K562 (cell line): ENCODE measurements around the gene C1QBP. TPM values are rescaled to one million over a fixed set of nuclear protein-coding genes. Genes with fewer than 3 reads are reported as not detected.

Source experiments
- ATAC-seq: fragments of 200-7000 bp; cut with Tn5 transposase; 3 replicates; pipeline ENCODE4 v1.9.1; 2020; ENCODE audit warnings: moderate library complexity
- BruUV-seq: library from RNA; stranded (reverse); fragments of 400-500 nt; replicated peaks from 2 replicates; lab custom pipeline; 2021; lab: Mats Ljungman, UMichigan
- CTCF ChIA-PET: fragments of 300-600 bp; formaldehyde crosslinking; extraction: SDS; loops from one replicate; lab custom pipeline; 2021; ENCODE audit warnings: low intra/inter-chr PET ratio; lab: Yijun Ruan, JAX
- POLR2A ChIA-PET: fragments of 300-600, 350-650 bp; sonication (Branson Sonifier 250); formaldehyde crosslinking; extraction: SDS; loops from one replicate; lab custom pipeline; 2021; ENCODE audit warnings: antibody characterized with exemption, inconsistent platforms; lab: Yijun Ruan, JAX
- DNase-seq, 4 experiments: peaks; one replicate each; pipeline versions ENCODE4 v3.0.0 to v3.0.0-alpha.2; 2011 to 2018; ENCODE audit warnings: low spot score in 3 of 4, mixed read lengths in 3 of 4; ENCODE audit errors: extremely low read depth in 1 of 4
- FAIRE-seq: peaks from 2 replicates; lab custom pipeline; 2011; peaks lifted over from hg19 to GRCh38; lab: Jason Lieb, UNC
- H2AFZ ChIP-seq: 2 replicates; pipeline ENCODE4 v1.6.0; 2011; ENCODE audit warnings: low read depth, low read length, control low read depth, inconsistent platforms
- H3K27ac ChIP-seq: fragments of 200-600 bp; 3 replicates; pipeline ENCODE4 v1.8.0; 2011; ENCODE audit warnings: low read depth, mild to moderate bottlenecking, control low read depth, inconsistent platforms, low read length, moderate library complexity, mixed read lengths; ENCODE audit errors: extremely low read depth
- H3K27me3 ChIP-seq, 2 experiments: fragments of 300-600 bp in 1 of 2; 2 replicates in 1 of 2; 3 replicates in 1 of 2; pipeline versions ENCODE4 v1.6.0 to v1.8.0; 2011; ENCODE audit warnings: inconsistent platforms in 2 of 2, low read length in 2 of 2, mild to moderate bottlenecking in 1 of 2, mixed read lengths in 1 of 2, moderate library complexity in 1 of 2; ENCODE audit not compliant: control insufficient read depth in 2 of 2, insufficient read depth in 2 of 2
- H3K36me3 ChIP-seq: fragments of 300-600 bp; 3 replicates; pipeline ENCODE4 v1.8.0; 2011; ENCODE audit warnings: mild to moderate bottlenecking, low read length, inconsistent platforms; ENCODE audit not compliant: control insufficient read depth, insufficient read depth
- H3K4me1 ChIP-seq, 2 experiments: fragments of 200-600 bp in 1 of 2; replicated peaks in 1 of 2; 2 replicates in 1 of 2; 3 replicates in 1 of 2; pipeline versions ENCODE4 v1.5.1 to v1.8.0; 2011; ENCODE audit warnings: inconsistent platforms in 2 of 2, low read length in 2 of 2, mild to moderate bottlenecking in 1 of 2, mixed read lengths in 1 of 2, moderate library complexity in 1 of 2; ENCODE audit not compliant: control insufficient read depth in 2 of 2, insufficient read depth in 2 of 2
- H3K4me2 ChIP-seq: 2 replicates; pipeline ENCODE4 v1.6.1; 2011; ENCODE audit warnings: low read length, control low read depth, inconsistent platforms, mixed read lengths; ENCODE audit not compliant: insufficient read depth
- H3K4me3 ChIP-seq: fragments of 200-600 bp; sonication (generic), shearing (Covaris generic); 2 replicates; pipeline ENCODE4 v1.5.1; 2016; ENCODE audit warnings: control low read depth, inconsistent platforms
- H3K79me2 ChIP-seq: fragments of 200-600 bp; 3 replicates; pipeline ENCODE4 v1.8.0; 2011; ENCODE audit warnings: low read length, inconsistent platforms; ENCODE audit not compliant: control insufficient read depth, insufficient read depth
- H3K9ac ChIP-seq, 2 experiments: 2 replicates each; pipeline versions ENCODE4 v1.6.0 to v1.6.1; 2011; ENCODE audit warnings: low read depth in 2 of 2, low read length in 2 of 2, control low read depth in 1 of 2, inconsistent platforms in 1 of 2, mild to moderate bottlenecking in 1 of 2, mixed read lengths in 1 of 2; ENCODE audit not compliant: insufficient read depth in 1 of 2
- H3K9me1 ChIP-seq: one replicate; pipeline ENCODE4 v1.6.0; 2011; ENCODE audit warnings: inconsistent platforms, mild to moderate bottlenecking, low read length, moderate library complexity; ENCODE audit not compliant: control insufficient read depth, insufficient read depth
- H3K9me3 ChIP-seq: replicated peaks from 2 replicates; pipeline ENCODE4 v1.5.1; 2011; ENCODE audit warnings: low read depth, low read length, inconsistent platforms; ENCODE audit not compliant: control insufficient read depth, insufficient read depth
- H4K20me1 ChIP-seq: replicated peaks from 2 replicates; pipeline ENCODE4 v1.6.1; 2011; ENCODE audit warnings: low read length, inconsistent platforms, mixed read lengths; ENCODE audit not compliant: control insufficient read depth, insufficient read depth
- HOXB6 ChIP-seq: fragments of 250-450 bp; sonication (Bioruptor Pico); IDR thresholded peaks from 2 replicates; pipeline ENCODE4 v1.5.1; 2022; ENCODE audit warnings: mild to moderate bottlenecking, borderline replicate concordance
- POLR2A ChIP-seq: fragments of 450-650 bp; conservative IDR thresholded peaks from 2 replicates; pipeline ENCODE4 v1.6.1; 2016
- SIN3A ChIP-seq, 2 experiments: fragments of 150-350 bp in 1 of 2; IDR thresholded peaks; 2 replicates each; pipeline ENCODE4 v1.6.1; 2011 to 2016; ENCODE audit warnings: borderline replicate concordance in 2 of 2, low read depth in 2 of 2, low read length in 2 of 2, mild to moderate bottlenecking in 2 of 2, moderate library complexity in 2 of 2; ENCODE audit not compliant: control insufficient read depth in 1 of 2
- SUPT5H ChIP-seq: fragments of 450-650 bp; IDR thresholded peaks from 2 replicates; pipeline ENCODE4 v1.6.1; 2016
- ZBTB17 ChIP-seq: fragments of 450-650 bp; formaldehyde crosslinking; IDR thresholded peaks from 2 replicates; pipeline ENCODE4 v1.4.0; 2020; ENCODE audit warnings: mild to moderate bottlenecking
- ZC3H4 ChIP-seq: sonication (generic); formaldehyde crosslinking; IDR thresholded peaks from 2 replicates; pipeline ENCODE4 v1.9.0; 2021; ENCODE audit warnings: missing genetic modification reagents, borderline replicate concordance
- ZNF707 ChIP-seq: fragments of 250-450 bp; sonication (Bioruptor Pico); conservative IDR thresholded peaks from 2 replicates; pipeline ENCODE4 v1.8.0; 2022; ENCODE audit warnings: inconsistent platforms, mild to moderate bottlenecking, moderate library complexity
- ZNF76 ChIP-seq: fragments of 250-450 bp; sonication (Bioruptor Pico); IDR thresholded peaks from 2 replicates; pipeline ENCODE4 v1.4.0; 2020; ENCODE audit warnings: mild to moderate bottlenecking, moderate library complexity, borderline replicate concordance
- WGBS: fragments of 100-300 bp; shearing (Covaris generic); methylation state at CpG from one replicate; pipeline ENCODE4 v1.1.6; 2016; ENCODE audit warnings: low coverage, mixed read lengths; ENCODE audit not compliant: insufficient coverage; ENCODE audit errors: missing lambda C conversion rate; 5-methylcytosine and 5-hydroxymethylcytosine counted together
- in situ Hi-C: fragments of 300-500 bp; cut with MboI; formaldehyde crosslinking; loops from 4 replicates; pipeline ENCODE4 v1.15.0; 2018; ENCODE audit warnings: inconsistent platforms, mixed read lengths
- intact Hi-C: fragments of 100-400 bp; cut with micrococcal nuclease; formaldehyde crosslinking; loops from 2 replicates; pipeline ENCODE4 v1.14.2; 2022
- polyA plus RNA-seq, 8 experiments: library from polyadenylated mRNA; depleted of rRNA in 4 of 8; stranded (reverse) in 5 of 8; unstranded in 3 of 8; fragments of >200 nt; fragmentation: Nextera tagmentation in 2 of 8; fragmentation: Illumina TruSeq in 1 of 8; extraction: Ambion mirVana in 2 of 8; extraction: Trizol in 1 of 8; gene quantifications; 2 replicates each; pipeline versions ENCODE4 v1.2.1 to v1.2.3, GENCODE V29; 2011 to 2014; ENCODE audit warnings: inconsistent platforms in 1 of 8, missing spikeins in 1 of 8
- total RNA-seq, 7 experiments: library from RNA; depleted of rRNA in 6 of 7; stranded (reverse); fragments of >200 nt in 6 of 7; fragmentation: Illumina TruSeq in 2 of 7; extraction: Trizol in 2 of 7; gene quantifications; 2 replicates each; pipeline versions ENCODE4 v1.2.1 to v1.2.3, GENCODE V29; 2011 to 2021; ENCODE audit warnings: low replicate concordance in 1 of 7
- TF ChIP-seq, protein P1 (sequence below), 2 experiments: IDR thresholded peaks; 2 replicates each; pipeline ENCODE4 v1.6.1; 2011; ENCODE audit warnings: borderline replicate concordance in 1 of 2, control low read depth in 1 of 2, low read depth in 1 of 2, low read length in 1 of 2, mild to moderate bottlenecking in 1 of 2, mixed read lengths in 1 of 2, moderate library complexity in 1 of 2; ENCODE audit not compliant: insufficient read depth in 1 of 2, insufficient read length in 1 of 2, poor library complexity in 1 of 2, severe bottlenecking in 1 of 2; ENCODE audit errors: extremely low read depth in 1 of 2
- TF ChIP-seq, protein P2 (sequence below), 2 experiments: fragments of 150-350 bp in 1 of 2; IDR thresholded peaks; 2 replicates each; pipeline ENCODE4 v1.6.1; 2012 to 2016; ENCODE audit warnings: low read depth in 2 of 2, low read length in 2 of 2, mild to moderate bottlenecking in 1 of 2, moderate library complexity in 1 of 2

C1QBP gene
- total and polyA plus RNA-seq, 9 of the 15 experiments (the other 6 are each of a cell fraction or from before 2014, with no cell fraction given) = 90.7 to 665 (median 414) TPM

DNA sequence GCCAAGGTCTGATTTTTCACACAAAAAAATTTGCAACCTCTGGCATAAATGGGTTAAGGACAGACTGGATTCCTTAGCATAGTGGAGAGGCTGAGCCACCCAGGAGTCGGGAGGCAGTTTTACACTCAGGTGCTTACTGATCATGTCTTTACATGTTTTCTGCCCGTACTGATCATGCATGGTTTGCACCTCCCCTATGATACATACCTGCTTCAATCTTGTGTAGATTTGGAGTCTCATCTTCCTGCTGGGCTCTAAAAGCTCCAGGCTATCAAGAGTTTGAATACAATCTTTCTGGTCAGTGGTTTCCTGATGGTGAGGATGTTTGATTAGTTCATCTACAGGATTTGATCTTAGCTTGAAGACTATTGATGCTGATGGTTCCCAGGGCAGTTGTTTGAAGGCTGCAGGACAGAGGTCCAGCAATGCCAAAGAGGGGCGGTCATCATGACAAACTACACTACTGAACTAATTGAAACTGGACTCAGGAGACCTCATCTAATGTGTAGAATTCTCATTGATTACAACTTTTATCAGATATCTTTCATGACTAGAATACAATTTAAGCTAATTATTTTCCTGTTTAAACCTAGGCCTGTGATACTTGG is 6.9 kb downstream of the C1QBP start:
- ATAC-seq = no peak
- CTCF ChIA-PET = no interaction called here
- peak; percentile 59 for TF ChIP-seq POLR2A
- TF ChIP-seq, protein P1, sequence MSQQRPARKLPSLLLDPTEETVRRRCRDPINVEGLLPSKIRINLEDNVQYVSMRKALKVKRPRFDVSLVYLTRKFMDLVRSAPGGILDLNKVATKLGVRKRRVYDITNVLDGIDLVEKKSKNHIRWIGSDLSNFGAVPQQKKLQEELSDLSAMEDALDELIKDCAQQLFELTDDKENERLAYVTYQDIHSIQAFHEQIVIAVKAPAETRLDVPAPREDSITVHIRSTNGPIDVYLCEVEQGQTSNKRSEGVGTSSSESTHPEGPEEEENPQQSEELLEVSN (IDR thresholded peaks at IDR 0.05; ENCODE audit: borderline replicate concordance in 1 of 2, extremely low read depth in 1 of 2, insufficient read depth in 1 of 2, insufficient read length in 1 of 2, low read depth in 1 of 2, low read length in 1 of 2, poor library complexity in 1 of 2, severe bottlenecking in 1 of 2) = no peak
- TF ChIP-seq HOXB6 (CRISPR knock-in tag) = no peak
- no peak for TF ChIP-seq SIN3A (IDR thresholded peaks at IDR 0.05; ENCODE audit: borderline replicate concordance in 2 of 2, control insufficient read depth in 1 of 2, low read depth in 2 of 2, low read length in 2 of 2)
- peak; percentile 55 for TF ChIP-seq SUPT5H
- no peak for TF ChIP-seq ZNF76 (CRISPR knock-in tag)
- no peak for TF ChIP-seq ZNF707 (CRISPR knock-in tag)
- TF ChIP-seq ZBTB17 (CRISPR knock-in tag) = no peak
- TF ChIP-seq, protein P2, sequence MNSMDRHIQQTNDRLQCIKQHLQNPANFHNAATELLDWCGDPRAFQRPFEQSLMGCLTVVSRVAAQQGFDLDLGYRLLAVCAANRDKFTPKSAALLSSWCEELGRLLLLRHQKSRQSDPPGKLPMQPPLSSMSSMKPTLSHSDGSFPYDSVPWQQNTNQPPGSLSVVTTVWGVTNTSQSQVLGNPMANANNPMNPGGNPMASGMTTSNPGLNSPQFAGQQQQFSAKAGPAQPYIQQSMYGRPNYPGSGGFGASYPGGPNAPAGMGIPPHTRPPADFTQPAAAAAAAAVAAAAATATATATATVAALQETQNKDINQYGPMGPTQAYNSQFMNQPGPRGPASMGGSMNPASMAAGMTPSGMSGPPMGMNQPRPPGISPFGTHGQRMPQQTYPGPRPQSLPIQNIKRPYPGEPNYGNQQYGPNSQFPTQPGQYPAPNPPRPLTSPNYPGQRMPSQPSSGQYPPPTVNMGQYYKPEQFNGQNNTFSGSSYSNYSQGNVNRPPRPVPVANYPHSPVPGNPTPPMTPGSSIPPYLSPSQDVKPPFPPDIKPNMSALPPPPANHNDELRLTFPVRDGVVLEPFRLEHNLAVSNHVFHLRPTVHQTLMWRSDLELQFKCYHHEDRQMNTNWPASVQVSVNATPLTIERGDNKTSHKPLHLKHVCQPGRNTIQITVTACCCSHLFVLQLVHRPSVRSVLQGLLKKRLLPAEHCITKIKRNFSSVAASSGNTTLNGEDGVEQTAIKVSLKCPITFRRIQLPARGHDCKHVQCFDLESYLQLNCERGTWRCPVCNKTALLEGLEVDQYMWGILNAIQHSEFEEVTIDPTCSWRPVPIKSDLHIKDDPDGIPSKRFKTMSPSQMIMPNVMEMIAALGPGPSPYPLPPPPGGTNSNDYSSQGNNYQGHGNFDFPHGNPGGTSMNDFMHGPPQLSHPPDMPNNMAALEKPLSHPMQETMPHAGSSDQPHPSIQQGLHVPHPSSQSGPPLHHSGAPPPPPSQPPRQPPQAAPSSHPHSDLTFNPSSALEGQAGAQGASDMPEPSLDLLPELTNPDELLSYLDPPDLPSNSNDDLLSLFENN (IDR thresholded peaks at IDR 0.05; ENCODE audit: low read depth in 2 of 2, low read length in 2 of 2) = no peak
- no peak for TF ChIP-seq ZC3H4 (CRISPR knock-in tag)
- TF ChIP-seq, all 486 proteins: peak for 2
- Histone ChIP-seq H2AFZ (no peak overlapping the region), H3K9me1 (no peaks in the 10 kb centered on the region), H4K20me1 (no peaks in the 10 kb centered on the region), H3K4me2 (no peak overlapping the region), H3K9me3 (no peaks in the 10 kb centered on the region), H3K36me3 (peaks cover 81% of the 10 kb centered on the region), H3K4me1 (peaks cover 0 to 4% of the 10 kb centered on the region in 2 experiments; a peak in 2 of 5 replicates), H3K9ac (no peak overlapping the region), H3K27ac (no peak overlapping the region), H3K79me2 (peaks cover 26% of the 10 kb centered on the region), H3K4me3 (no peak overlapping the region), H3K27me3 (no peaks in the 10 kb centered on the region)
- no peak for DNase-seq
- POLR2A ChIA-PET = interaction anchor here (0.7 to 1.7 kb wide), 5 partner anchors 9 to 30 kb away, joined by 3 to 9 read pairs (median 3); partner anchors contain the start of genes NUP88 and RPAIN
- in situ Hi-C loops = no loop called here
- no TSS peak for BruUV-seq
- intact Hi-C loops = no loop called here
- 79% methylated on average over 3 of the region's 3 CpGs for WGBS
- FAIRE-seq = no peak
